AG04450 (cell line): ENCODE measurements around the gene CD200. TPM values are rescaled to one million over a fixed set of nuclear protein-coding genes. Genes with fewer than 3 reads are reported as not detected.

ENCODE experiments used
- CTCF ChIA-PET: fragments of 300-600, 350-600 bp; formaldehyde crosslinking; extraction: SDS; loops from one replicate; lab custom pipeline; 2022; ENCODE audit warnings: antibody characterized with exemption, inconsistent platforms; lab: Charles Lee
- POLR2A ChIA-PET: fragments of 350-600 bp; formaldehyde crosslinking; extraction: SDS; loops from one replicate; lab custom pipeline; 2021; ENCODE audit warnings: antibody characterized with exemption, inconsistent platforms; lab: Yijun Ruan, JAX
- DNase-seq: peaks from one replicate; pipeline ENCODE4 v3.0.0-alpha.2; 2011; ENCODE audit warnings: low read depth, low spot score
- H3K27ac ChIP-seq: one replicate; pipeline ENCODE4 v1.5.1; 2012; ENCODE audit warnings: low read depth, low read length, control low read depth
- H3K27me3 ChIP-seq: one replicate; pipeline ENCODE4 v1.6.0; 2012; ENCODE audit warnings: low read length; ENCODE audit not compliant: control insufficient read depth, insufficient read depth
- H3K4me3 ChIP-seq: 2 replicates; pipeline ENCODE4 v1.5.1; 2011; ENCODE audit warnings: mild to moderate bottlenecking, low read depth, low read length, control low read depth
- H3K9me3 ChIP-seq: 2 replicates; pipeline ENCODE4 v1.5.1; 2012; ENCODE audit warnings: low read length; ENCODE audit not compliant: control insufficient read depth, insufficient read depth
- CTCF ChIP-seq: IDR thresholded peaks from 2 replicates; pipeline ENCODE4 v1.5.1; 2011; ENCODE audit warnings: low read depth, low read length, control low read depth, inconsistent platforms
- polyA plus RNA-seq: library from polyadenylated mRNA; depleted of rRNA; stranded (reverse); fragments of >200 nt; gene quantifications from 2 replicates; pipeline ENCODE4 v1.2.3, GENCODE V29; 2011

The CD200 gene
- polyA plus RNA-seq, 1 experiment = 3.4 TPM

- Histone ChIP-seq H3K27me3 (no peaks in the 10 kb centered on the region), H3K27ac (no peak overlapping the region), H3K4me3 (no peak overlapping the region), H3K9me3 (peaks cover 6% of the 10 kb centered on the region)
- DNase-seq = no peak
- POLR2A ChIA-PET = no interaction called here
- peak; percentile 44 for TF ChIP-seq CTCF
- CTCF ChIA-PET = interaction anchor here (0.6 to 5.2 kb wide), 10 partner anchors 9 to 226 kb away, joined by 3 to 62 read pairs (median 4); partner anchors contain the start of gene SLC9C1
Measured at GRCh38 chr3:112304611-112305010, 28.3 kb upstream of the CD200 start.

- CTCF ChIA-PET = no interaction called here
Measured at GRCh38 chr3:112306825-112307224, 26.1 kb upstream of the CD200 start.

GRCh38 chr3:112307557-112307956 is 25.4 kb upstream of the CD200 start:
- TF ChIP-seq CTCF = no peak
- ChIA-PET POLR2A (no interaction called here), CTCF (no interaction called here)
- Histone ChIP-seq H3K27me3 (no peaks in the 10 kb centered on the region), H3K4me3 (no peak overlapping the region), H3K27ac (peak overlapping the region; percentile 92), H3K9me3 (peaks cover 2% of the 10 kb centered on the region)
- DNase-seq = no peak

More at GRCh38 chr3:112306825-112307224, 26.1 kb upstream of the CD200 start:
- H3K9me3 ChIP-seq = peaks cover 6% of the 10 kb centered on the region
- TF ChIP-seq CTCF = no peak
- no peak overlapping the region for H3K27ac ChIP-seq
- no peak for DNase-seq
- POLR2A ChIA-PET = no interaction called here
- no peaks in the 10 kb centered on the region for H3K27me3 ChIP-seq
- H3K4me3 ChIP-seq = no peak overlapping the region

- Histone ChIP-seq H3K27me3 (no peaks in the 10 kb centered on the region), H3K9me3 (no peaks in the 10 kb centered on the region), H3K27ac (peak overlapping the region; percentile 92), H3K4me3 (no peak overlapping the region)
- ChIA-PET CTCF (interaction anchor here (1.0 to 1.4 kb wide), 2 partner anchors 10 to 14 kb away, joined by 3 to 5 read pairs; partner anchors contain the start of gene SLC9C1), POLR2A (no interaction called here)
- DNase-seq = peak; percentile 26
- TF ChIP-seq CTCF = no peak
Measured at GRCh38 chr3:112308151-112308911, 24.6 kb upstream of the CD200 start.

- TF ChIP-seq CTCF = no peak
- no peak overlapping the region for H3K4me3 ChIP-seq
- H3K27ac ChIP-seq = no peak overlapping the region
- DNase-seq = no peak
- CTCF ChIA-PET = interaction anchor here (1.3 to 2.2 kb wide), 2 partner anchors 10 to 21 kb away, joined by 5 to 9 read pairs; partner anchors contain the start of gene SLC9C1
- POLR2A ChIA-PET = no interaction called here
- H3K27me3 ChIP-seq = no peaks in the 10 kb centered on the region
- H3K9me3 ChIP-seq = no peaks in the 10 kb centered on the region
Measured at GRCh38 chr3:112314649-112315048, 18.3 kb upstream of the CD200 start.
